Endodermal cell (in vitro differentiated cells): Measurements from ENCODE around the gene VPS37C. TPM values are rescaled to one million over a fixed set of nuclear protein-coding genes. Genes with fewer than 3 reads are reported as not detected.

Source experiments
- DNase-seq: peaks from one replicate; pipeline ENCODE4 v3.0.0-alpha.2; 2017
- H3K27ac ChIP-seq: 2 replicates; pipeline ENCODE4 v1.5.1; 2013; ENCODE audit warnings: mild to moderate bottlenecking, low read depth, low read length, moderate library complexity
- H3K27me3 ChIP-seq: 2 replicates; pipeline ENCODE4 v1.6.1; 2013; ENCODE audit warnings: mild to moderate bottlenecking, low read length, moderate library complexity; ENCODE audit not compliant: insufficient read depth, control insufficient read depth, poor library complexity, severe bottlenecking
- H3K36me3 ChIP-seq: 2 replicates; pipeline ENCODE4 v1.7.0; 2013; ENCODE audit warnings: mild to moderate bottlenecking, low read length, moderate library complexity; ENCODE audit not compliant: control insufficient read depth, insufficient read depth
- H3K4me1 ChIP-seq: one replicate; pipeline ENCODE4 v1.7.0; 2013; ENCODE audit warnings: low read length; ENCODE audit not compliant: control insufficient read depth, insufficient read depth
- H3K4me3 ChIP-seq: 2 replicates; pipeline ENCODE4 v1.5.1; 2013; ENCODE audit warnings: mild to moderate bottlenecking, low read length, moderate library complexity
- H3K9ac ChIP-seq: 2 replicates; pipeline ENCODE4 v1.6.1; 2013; ENCODE audit warnings: mild to moderate bottlenecking, low read length, moderate library complexity; ENCODE audit not compliant: poor library complexity, severe bottlenecking; ENCODE audit errors: extremely low read depth
- H3K9me3 ChIP-seq: 2 replicates; pipeline ENCODE4 v1.6.1; 2013; ENCODE audit warnings: mild to moderate bottlenecking, low read length, moderate library complexity; ENCODE audit not compliant: control insufficient read depth
- H3K27ac Mint-ChIP-seq: 2 replicates; pipeline ENCODE4 v1.8.0; 2020; ENCODE audit warnings: mixed read lengths
- H3K27me3 Mint-ChIP-seq: 2 replicates; pipeline ENCODE4 v1.8.0; 2021; ENCODE audit warnings: mild to moderate bottlenecking, mixed read lengths; ENCODE audit not compliant: insufficient read depth
- H3K36me3 Mint-ChIP-seq: 2 replicates; pipeline ENCODE4 v1.8.0; 2020; ENCODE audit warnings: low read depth, mixed read lengths
- H3K4me1 Mint-ChIP-seq: 2 replicates; pipeline ENCODE4 v1.8.0; 2020; ENCODE audit warnings: mixed read lengths
- H3K4me3 Mint-ChIP-seq: 2 replicates; pipeline ENCODE4 v1.8.0; 2020; ENCODE audit warnings: mild to moderate bottlenecking, moderate library complexity, mixed read lengths
- H3K9me3 Mint-ChIP-seq: 2 replicates; pipeline ENCODE4 v1.8.0; 2020; ENCODE audit warnings: mild to moderate bottlenecking, mixed read lengths
- CTCF ChIP-seq: fragments of 200-600 bp; sonication (generic); conservative IDR thresholded peaks from 2 replicates; pipeline ENCODE4 v1.5.0; 2021; ENCODE audit warnings: antibody characterized with exemption, mild to moderate bottlenecking
- WGBS, 2 experiments: methylation state at CpG; one replicate each; pipeline versions ENCODE4 v1.1.5 to v1.1.7; 2013; ENCODE audit warnings: missing lambda C conversion rate in 2 of 2, mixed read lengths in 1 of 2; ENCODE audit not compliant: insufficient coverage in 1 of 2, insufficient read length in 1 of 2; 5-methylcytosine and 5-hydroxymethylcytosine counted together
- total RNA-seq, 2 donors: library from RNA; stranded (reverse); fragmentation: NEBNext Ultra II Directional in 1 of 2; extraction: Animal tissue kit (Norgen Biotek cat#: 25700) in 1 of 2; gene quantifications; 2 replicates in 1 of 2; 3 replicates in 1 of 2; pipeline ENCODE4 v1.2.1, GENCODE V29; 2021

Gene VPS37C
- total RNA-seq, 2 donors from 2014 or later, result 23.9 to 26.7 TPM

DNA sequence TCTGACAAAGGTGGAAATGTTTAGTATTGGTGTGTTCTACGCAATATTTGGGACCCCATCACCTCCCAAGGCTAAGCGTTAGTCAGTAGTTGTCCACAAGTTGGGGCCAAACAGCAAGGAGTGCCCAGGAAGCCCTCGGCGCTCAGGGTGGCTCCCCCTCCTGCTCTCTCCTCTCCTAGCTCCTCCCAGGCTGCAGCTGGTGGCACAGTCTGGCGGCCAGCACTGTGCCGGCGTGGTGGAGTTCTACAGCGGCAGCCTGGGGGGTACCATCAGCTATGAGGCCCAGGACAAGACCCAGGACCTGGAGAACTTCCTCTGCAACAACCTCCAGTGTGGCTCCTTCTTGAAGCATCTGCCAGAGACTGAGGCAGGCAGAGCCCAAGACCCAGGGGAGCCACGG lies 42.2 kb downstream of the VPS37C start:
- no peaks in the 10 kb centered on the region for H3K9me3 Mint-ChIP-seq
- WGBS, 2 experiments, result 86 to 87% methylated on average over 1 to 9 of the region's 9 CpGs

DNA sequence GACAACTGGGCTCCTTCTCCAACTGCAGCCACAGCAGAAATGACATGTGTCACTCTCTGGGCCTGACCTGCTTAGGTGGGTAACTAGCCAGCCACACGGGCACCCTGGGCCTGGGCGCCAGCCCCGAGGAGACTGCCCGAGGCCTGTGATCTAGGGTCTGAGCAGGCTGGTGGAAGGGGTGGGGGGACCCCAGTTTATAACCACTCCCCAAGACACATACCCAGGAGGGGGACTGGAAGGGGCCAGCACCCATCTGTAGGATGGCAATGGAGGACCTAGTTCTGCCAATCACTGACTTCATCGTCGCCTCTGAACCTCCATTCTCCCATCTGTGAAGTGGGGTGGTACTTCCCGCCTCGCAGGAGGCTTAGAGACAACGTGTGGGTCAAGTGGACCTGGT lies 42.8 kb downstream of the VPS37C start:
- WGBS, 2 experiments, result 93% methylated on average over 9 of the region's 9 CpGs; no CpG with 5 or more reads in 1 of the 2 experiments
- no peak overlapping the region for H3K9ac ChIP-seq
- Mint-ChIP-seq H3K4me1 (peaks cover 16% of the 10 kb centered on the region), H3K27ac (no peak overlapping the region), H3K4me3 (no peak overlapping the region), H3K9me3 (no peaks in the 10 kb centered on the region), H3K27me3 (peaks cover 5% of the 10 kb centered on the region), H3K36me3 (no peaks in the 10 kb centered on the region)
- no peak overlapping the region for H3K27ac ChIP-seq
- no peak for DNase-seq
- no peak overlapping the region for H3K4me3 ChIP-seq
- H3K9me3 ChIP-seq, result no peaks in the 10 kb centered on the region
- H3K4me1 ChIP-seq, result no peaks in the 10 kb centered on the region
- TF ChIP-seq CTCF, result no peak
- H3K36me3 ChIP-seq, result no peaks in the 10 kb centered on the region
- no peaks in the 10 kb centered on the region for H3K27me3 ChIP-seq

More for the DNA sequence above, 42.2 kb downstream of the VPS37C start:
- H3K9ac ChIP-seq, result no peak overlapping the region
- no peak overlapping the region for H3K4me3 Mint-ChIP-seq
- no peaks in the 10 kb centered on the region for H3K36me3 ChIP-seq
- no peak overlapping the region for H3K27ac ChIP-seq
- no peaks in the 10 kb centered on the region for H3K27me3 ChIP-seq
- TF ChIP-seq CTCF, result no peak
- H3K4me3 ChIP-seq, result no peak overlapping the region
- peaks cover 16% of the 10 kb centered on the region for H3K4me1 Mint-ChIP-seq
- no peaks in the 10 kb centered on the region for H3K4me1 ChIP-seq
- no peak overlapping the region for H3K27ac Mint-ChIP-seq
- no peaks in the 10 kb centered on the region for H3K9me3 ChIP-seq
- H3K36me3 Mint-ChIP-seq, result no peaks in the 10 kb centered on the region
- H3K27me3 Mint-ChIP-seq, result peaks cover 5% of the 10 kb centered on the region
- DNase-seq, result no peak

DNA sequence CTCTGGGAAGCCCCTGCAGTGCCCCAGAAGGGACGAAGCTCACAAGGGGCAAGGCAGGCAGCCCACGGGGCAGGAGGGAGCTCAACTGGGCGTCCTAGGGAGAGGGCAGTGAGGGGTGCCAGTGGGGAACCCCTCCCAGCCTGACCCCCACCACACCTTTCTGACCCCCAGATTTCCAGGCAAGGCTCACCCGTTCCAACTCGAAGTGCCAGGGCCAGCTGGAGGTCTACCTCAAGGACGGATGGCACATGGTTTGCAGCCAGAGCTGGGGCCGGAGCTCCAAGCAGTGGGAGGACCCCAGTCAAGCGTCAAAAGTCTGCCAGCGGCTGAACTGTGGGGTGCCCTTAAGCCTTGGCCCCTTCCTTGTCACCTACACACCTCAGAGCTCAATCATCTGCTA lies 43.2 kb downstream of the VPS37C start:
- H3K27ac ChIP-seq, result no peak overlapping the region
- peaks cover 16% of the 10 kb centered on the region for H3K4me1 Mint-ChIP-seq
- H3K36me3 ChIP-seq, result no peaks in the 10 kb centered on the region
- H3K27me3 ChIP-seq, result no peaks in the 10 kb centered on the region
- no peaks in the 10 kb centered on the region for H3K9me3 Mint-ChIP-seq
- no peak overlapping the region for H3K4me3 ChIP-seq
- H3K27ac Mint-ChIP-seq, result no peak overlapping the region
- TF ChIP-seq CTCF, result no peak
- no peaks in the 10 kb centered on the region for H3K36me3 Mint-ChIP-seq
- no peak for DNase-seq
- no peak overlapping the region for H3K9ac ChIP-seq
- no peaks in the 10 kb centered on the region for H3K4me1 ChIP-seq
- no peaks in the 10 kb centered on the region for H3K9me3 ChIP-seq
- H3K4me3 Mint-ChIP-seq, result no peak overlapping the region
- WGBS, 2 experiments, result 83 to 91% methylated on average over 4 to 9 of the region's 9 CpGs
- H3K27me3 Mint-ChIP-seq, result peaks cover 5% of the 10 kb centered on the region
